ENCODE measurements around the gene GATA3. TPM values are rescaled to one million over a fixed set of nuclear protein-coding genes. Genes with fewer than 3 reads are reported as not detected.
"Not testable (repeated sequence)": the region's sequence is repeated elsewhere in the genome, so short reads cannot be mapped to it uniquely, and the experiment has no call there.

The GATA3 gene
- total RNA-seq, 1 donor from 2014 or later = 2.7 TPM

DNA sequence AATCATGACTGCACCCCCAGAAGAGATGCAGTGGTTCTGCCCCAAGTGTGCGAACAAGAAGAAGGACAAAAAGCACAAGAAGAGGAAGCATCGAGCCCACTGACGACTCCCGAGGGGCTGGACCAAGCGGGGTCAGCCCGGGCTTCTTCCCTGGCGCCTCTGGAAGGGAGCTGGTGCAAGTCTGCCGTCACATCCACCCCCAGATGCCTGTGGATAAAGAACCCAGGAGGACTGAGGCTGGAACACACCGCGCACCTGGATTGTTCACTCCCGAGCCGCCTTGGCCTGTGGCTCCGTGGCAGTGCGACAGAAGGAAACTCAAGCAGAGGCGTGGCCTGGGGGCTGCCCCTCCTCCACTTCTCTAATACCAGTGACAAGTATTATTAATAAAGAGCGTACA, 39.8 kb upstream of the GATA3 start:
- no peak for DNase-seq (ENCODE audit: low spot score, unreplicated experiment)
- TF ChIP-seq, protein P1, sequence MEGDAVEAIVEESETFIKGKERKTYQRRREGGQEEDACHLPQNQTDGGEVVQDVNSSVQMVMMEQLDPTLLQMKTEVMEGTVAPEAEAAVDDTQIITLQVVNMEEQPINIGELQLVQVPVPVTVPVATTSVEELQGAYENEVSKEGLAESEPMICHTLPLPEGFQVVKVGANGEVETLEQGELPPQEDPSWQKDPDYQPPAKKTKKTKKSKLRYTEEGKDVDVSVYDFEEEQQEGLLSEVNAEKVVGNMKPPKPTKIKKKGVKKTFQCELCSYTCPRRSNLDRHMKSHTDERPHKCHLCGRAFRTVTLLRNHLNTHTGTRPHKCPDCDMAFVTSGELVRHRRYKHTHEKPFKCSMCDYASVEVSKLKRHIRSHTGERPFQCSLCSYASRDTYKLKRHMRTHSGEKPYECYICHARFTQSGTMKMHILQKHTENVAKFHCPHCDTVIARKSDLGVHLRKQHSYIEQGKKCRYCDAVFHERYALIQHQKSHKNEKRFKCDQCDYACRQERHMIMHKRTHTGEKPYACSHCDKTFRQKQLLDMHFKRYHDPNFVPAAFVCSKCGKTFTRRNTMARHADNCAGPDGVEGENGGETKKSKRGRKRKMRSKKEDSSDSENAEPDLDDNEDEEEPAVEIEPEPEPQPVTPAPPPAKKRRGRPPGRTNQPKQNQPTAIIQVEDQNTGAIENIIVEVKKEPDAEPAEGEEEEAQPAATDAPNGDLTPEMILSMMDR (IDR thresholded peaks at IDR 0.05; ENCODE audit: unreplicated experiment) = no peak
- H3K4me3 Mint-ChIP-seq (ENCODE audit: low read depth) = no peak overlapping the region
- peaks cover 19% of the 10 kb centered on the region for H3K36me3 Mint-ChIP-seq (ENCODE audit: insufficient read depth)
- peaks cover 2% of the 10 kb centered on the region for H3K4me1 Mint-ChIP-seq (ENCODE audit: low read depth)
- H3K9me3 Mint-ChIP-seq (ENCODE audit: low read depth) = no peaks in the 10 kb centered on the region
- H3K27ac Mint-ChIP-seq = no peak overlapping the region
- H3K27me3 Mint-ChIP-seq = peaks cover 16% of the 10 kb centered on the region

DNA sequence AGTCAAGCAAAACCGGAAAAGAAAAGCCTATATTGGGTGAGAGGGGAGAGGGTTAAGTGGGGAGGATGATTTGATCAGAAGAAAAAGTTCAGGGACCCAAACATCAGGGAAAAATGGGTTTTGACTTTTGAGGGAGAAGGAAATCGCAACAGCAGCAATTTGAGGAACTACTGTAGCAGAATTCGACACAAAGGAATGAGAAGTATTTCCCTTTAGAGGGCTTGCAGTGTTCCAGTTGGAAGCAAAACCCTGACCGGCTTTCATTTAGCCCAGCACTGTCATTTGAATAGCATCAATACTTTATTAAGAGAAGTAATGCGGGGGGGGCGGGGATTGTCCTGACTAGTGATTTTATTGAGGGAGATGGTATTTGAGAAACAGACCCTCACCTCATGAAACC, 37.2 kb upstream of the GATA3 start:
- peaks cover 2% of the 10 kb centered on the region for H3K4me1 Mint-ChIP-seq (ENCODE audit: low read depth)
- H3K4me3 Mint-ChIP-seq (ENCODE audit: low read depth) = no peak overlapping the region
- H3K9me3 Mint-ChIP-seq (ENCODE audit: low read depth) = no peaks in the 10 kb centered on the region
- no peak for DNase-seq (ENCODE audit: low spot score, unreplicated experiment)
- H3K36me3 Mint-ChIP-seq (ENCODE audit: insufficient read depth) = peaks cover 15% of the 10 kb centered on the region
- no peak overlapping the region for H3K27ac Mint-ChIP-seq
- peaks cover 25% of the 10 kb centered on the region for H3K27me3 Mint-ChIP-seq
- TF ChIP-seq, protein P1 (IDR thresholded peaks at IDR 0.05; ENCODE audit: unreplicated experiment) = no peak

GRCh38 chr10:8023321-8023720, 31.2 kb upstream of the GATA3 start:
- Mint-ChIP-seq H3K9me3 (ENCODE audit: low read depth) (no peaks in the 10 kb centered on the region), H3K4me3 (ENCODE audit: low read depth) (no peak overlapping the region), H3K4me1 (ENCODE audit: low read depth) (peaks cover 4% of the 10 kb centered on the region), H3K27me3 (peaks cover 55% of the 10 kb centered on the region), H3K36me3 (ENCODE audit: insufficient read depth) (peaks cover 1% of the 10 kb centered on the region), H3K27ac (no peak overlapping the region)
- TF ChIP-seq, protein P1 (IDR thresholded peaks at IDR 0.05; ENCODE audit: unreplicated experiment) = no peak
- DNase-seq (ENCODE audit: low spot score, unreplicated experiment) = no peak

DNA sequence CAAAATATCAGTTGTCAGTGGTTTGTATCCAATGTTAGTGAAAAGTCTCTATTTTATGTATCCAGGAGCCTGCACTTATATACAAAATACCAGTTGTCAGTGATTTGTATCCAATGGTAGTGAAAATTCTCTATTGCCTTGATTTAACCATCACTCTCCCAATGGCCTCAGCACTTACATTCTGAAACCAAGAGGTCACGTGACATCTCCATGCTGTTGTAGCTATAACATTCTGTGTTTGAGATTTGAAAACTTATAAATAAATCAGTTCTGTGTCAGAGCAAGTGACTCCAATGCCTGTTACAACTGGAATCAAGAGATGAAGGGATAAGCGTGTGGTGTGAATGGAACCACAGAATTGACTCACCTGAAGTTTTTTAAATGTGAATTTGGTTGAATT, 30.6 kb upstream of the GATA3 start:
- H3K36me3 Mint-ChIP-seq (ENCODE audit: insufficient read depth) = no peaks in the 10 kb centered on the region
- no peak for DNase-seq (ENCODE audit: low spot score, unreplicated experiment)
- TF ChIP-seq, protein P1 (IDR thresholded peaks at IDR 0.05; ENCODE audit: unreplicated experiment) = no peak
- no peaks in the 10 kb centered on the region for H3K9me3 Mint-ChIP-seq (ENCODE audit: low read depth)
- peaks cover 56% of the 10 kb centered on the region for H3K27me3 Mint-ChIP-seq
- no peak overlapping the region for H3K4me3 Mint-ChIP-seq (ENCODE audit: low read depth)
- H3K4me1 Mint-ChIP-seq (ENCODE audit: low read depth) = peaks cover 4% of the 10 kb centered on the region
- no peak overlapping the region for H3K27ac Mint-ChIP-seq

GRCh38 chr10:8026349-8027259, 27.9 kb upstream of the GATA3 start:
- no peak overlapping the region for H3K27ac Mint-ChIP-seq
- H3K27me3 Mint-ChIP-seq = peaks cover 74% of the 10 kb centered on the region
- DNase-seq (ENCODE audit: low spot score, unreplicated experiment) = no peak
- H3K36me3 Mint-ChIP-seq (ENCODE audit: insufficient read depth) = no peaks in the 10 kb centered on the region
- H3K4me3 Mint-ChIP-seq (ENCODE audit: low read depth) = no peak overlapping the region
- peaks cover 4% of the 10 kb centered on the region for H3K4me1 Mint-ChIP-seq (ENCODE audit: low read depth)
- TF ChIP-seq, protein P1 (IDR thresholded peaks at IDR 0.05; ENCODE audit: unreplicated experiment) = no peak
- H3K9me3 Mint-ChIP-seq (ENCODE audit: low read depth) = no peaks in the 10 kb centered on the region

GRCh38 chr10:8031211-8031610, 23.3 kb upstream of the GATA3 start:
- H3K27me3 Mint-ChIP-seq = peaks cover 78% of the 10 kb centered on the region
- H3K9me3 Mint-ChIP-seq (ENCODE audit: low read depth); H3K27ac Mint-ChIP-seq; H3K36me3 Mint-ChIP-seq (ENCODE audit: insufficient read depth); H3K4me3 Mint-ChIP-seq (ENCODE audit: low read depth); H3K4me1 Mint-ChIP-seq (ENCODE audit: low read depth); DNase-seq (ENCODE audit: low spot score, unreplicated experiment): not testable (repeated sequence)

All from progenitor cell of endocrine pancreas (in vitro differentiated cells).